Cardiac fibroblast (primary cell): ENCODE data around the gene SCUBE1.

Experiments
- DNase-seq, 2 donors: peaks; one replicate each; pipeline versions ENCODE4 v3.0.0 to v3.0.0-alpha.2; 2010; ENCODE audit warnings: low read depth in 2 of 2
- H3K4me3 ChIP-seq, 2 donors: replicated peaks in 1 of 2; 1 replicate in 1 of 2; 2 replicates in 1 of 2; pipeline ENCODE4 v1.5.1; 2011; ENCODE audit warnings: low read depth in 2 of 2, low read length in 2 of 2, mild to moderate bottlenecking in 2 of 2, moderate library complexity in 1 of 2
- TF ChIP-seq, protein P1 (sequence below): IDR thresholded peaks from one replicate; pipeline ENCODE4 v1.5.1; 2011; ENCODE audit warnings: low read depth, mild to moderate bottlenecking, low read length, inconsistent platforms

SCUBE1 gene

DNA sequence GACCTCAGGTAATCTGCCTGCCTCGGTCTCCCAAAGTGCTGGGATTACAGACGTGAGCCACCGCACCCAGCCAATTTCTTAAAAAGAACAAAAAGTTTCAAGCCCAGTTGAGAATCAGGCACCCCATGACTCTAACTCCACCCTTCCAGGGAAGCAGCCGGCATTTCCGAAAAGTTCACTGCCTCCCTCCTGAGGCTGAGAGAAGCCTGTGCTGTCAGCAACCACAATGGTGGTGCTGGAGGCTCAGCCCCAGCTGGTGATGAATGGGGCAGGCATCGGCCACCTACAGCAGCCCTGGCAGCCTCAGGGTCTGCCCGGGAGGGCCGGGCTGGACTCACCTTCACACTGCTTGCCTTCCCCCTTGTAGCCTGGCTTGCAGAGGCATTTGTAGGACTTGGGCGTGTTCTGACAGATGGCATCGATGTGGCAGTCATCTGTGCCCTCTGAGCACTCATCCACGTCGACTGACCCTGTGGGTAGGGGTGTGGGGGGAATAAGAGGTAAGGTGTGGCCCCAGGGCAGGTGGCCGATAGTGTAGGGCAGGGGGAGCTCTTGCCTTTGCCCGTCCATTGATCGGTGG, 4.3 kb downstream of the SCUBE1 start:
- no peak overlapping the region for H3K4me3 ChIP-seq
- no peak for DNase-seq

DNA sequence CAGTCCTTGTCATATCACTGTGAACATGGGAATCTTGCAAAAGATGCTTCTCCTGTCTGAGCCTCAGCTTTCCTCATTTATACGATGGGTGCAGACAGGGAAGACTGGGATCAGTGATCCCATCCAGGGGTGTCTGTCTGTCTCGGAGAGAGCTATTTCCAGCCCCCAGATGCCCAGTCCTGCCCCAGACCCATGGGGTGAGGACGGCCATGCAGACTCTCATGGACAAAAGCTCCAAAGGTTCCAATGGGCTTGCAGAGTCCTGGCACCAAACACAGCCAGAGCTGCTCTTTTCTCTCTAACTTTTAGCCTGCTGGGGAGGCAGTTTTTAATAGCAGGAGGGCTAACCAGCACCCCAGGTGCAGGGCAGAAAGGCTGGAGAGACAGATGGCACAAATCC, 5.2 kb downstream of the SCUBE1 start:
- H3K4me3 ChIP-seq: no peak overlapping the region
- TF ChIP-seq, protein P1, sequence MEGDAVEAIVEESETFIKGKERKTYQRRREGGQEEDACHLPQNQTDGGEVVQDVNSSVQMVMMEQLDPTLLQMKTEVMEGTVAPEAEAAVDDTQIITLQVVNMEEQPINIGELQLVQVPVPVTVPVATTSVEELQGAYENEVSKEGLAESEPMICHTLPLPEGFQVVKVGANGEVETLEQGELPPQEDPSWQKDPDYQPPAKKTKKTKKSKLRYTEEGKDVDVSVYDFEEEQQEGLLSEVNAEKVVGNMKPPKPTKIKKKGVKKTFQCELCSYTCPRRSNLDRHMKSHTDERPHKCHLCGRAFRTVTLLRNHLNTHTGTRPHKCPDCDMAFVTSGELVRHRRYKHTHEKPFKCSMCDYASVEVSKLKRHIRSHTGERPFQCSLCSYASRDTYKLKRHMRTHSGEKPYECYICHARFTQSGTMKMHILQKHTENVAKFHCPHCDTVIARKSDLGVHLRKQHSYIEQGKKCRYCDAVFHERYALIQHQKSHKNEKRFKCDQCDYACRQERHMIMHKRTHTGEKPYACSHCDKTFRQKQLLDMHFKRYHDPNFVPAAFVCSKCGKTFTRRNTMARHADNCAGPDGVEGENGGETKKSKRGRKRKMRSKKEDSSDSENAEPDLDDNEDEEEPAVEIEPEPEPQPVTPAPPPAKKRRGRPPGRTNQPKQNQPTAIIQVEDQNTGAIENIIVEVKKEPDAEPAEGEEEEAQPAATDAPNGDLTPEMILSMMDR: no peak
- DNase-seq: no peak

More for the DNA sequence above, 4.3 kb downstream of the SCUBE1 start:
- TF ChIP-seq, protein P1: no peak

DNA sequence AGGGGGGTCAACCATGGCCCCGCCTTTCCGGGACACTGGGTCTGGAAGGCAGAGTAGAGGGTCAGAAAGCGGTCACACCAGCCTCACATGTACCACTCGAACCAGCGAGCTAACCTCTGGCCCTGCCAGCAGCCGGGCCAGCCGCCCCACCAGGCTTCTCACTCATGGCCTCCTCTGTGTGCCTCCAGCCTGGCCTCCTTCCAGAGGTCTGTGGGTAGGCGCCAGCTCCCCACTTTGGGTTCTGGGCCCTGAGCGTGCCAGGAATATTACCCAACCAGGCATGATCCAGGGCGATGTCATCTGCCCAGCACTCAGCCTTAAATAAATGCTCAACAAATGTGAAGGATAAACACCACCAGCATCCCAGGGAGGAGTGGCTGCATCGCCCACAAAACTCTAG, 5.8 kb downstream of the SCUBE1 start:
- DNase-seq: peak in 1 of 2 donors; percentile 23
- TF ChIP-seq, protein P1: no peak

DNA sequence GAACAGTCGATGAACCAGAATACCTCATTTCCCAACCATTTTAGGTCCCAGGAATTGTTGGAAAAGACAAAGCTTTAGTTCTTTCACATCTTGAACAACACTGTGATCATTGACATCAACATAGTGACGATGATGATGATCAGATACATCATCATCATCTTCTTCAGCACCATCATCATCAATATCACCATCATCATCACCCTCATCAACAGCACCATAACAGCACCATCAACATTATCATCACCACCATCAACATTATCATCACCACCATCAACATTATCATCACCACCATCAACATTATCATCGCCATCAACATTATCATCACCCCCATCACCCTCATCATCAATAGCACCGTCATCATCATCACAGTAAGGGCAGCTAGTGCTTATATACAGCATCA, 8.8 kb downstream of the SCUBE1 start:
- H3K4me3 ChIP-seq: no peak overlapping the region
- no peak for DNase-seq
- TF ChIP-seq, protein P1: no peak

More for the DNA sequence above, 5.8 kb downstream of the SCUBE1 start:
- H3K4me3 ChIP-seq: no peak overlapping the region

DNA sequence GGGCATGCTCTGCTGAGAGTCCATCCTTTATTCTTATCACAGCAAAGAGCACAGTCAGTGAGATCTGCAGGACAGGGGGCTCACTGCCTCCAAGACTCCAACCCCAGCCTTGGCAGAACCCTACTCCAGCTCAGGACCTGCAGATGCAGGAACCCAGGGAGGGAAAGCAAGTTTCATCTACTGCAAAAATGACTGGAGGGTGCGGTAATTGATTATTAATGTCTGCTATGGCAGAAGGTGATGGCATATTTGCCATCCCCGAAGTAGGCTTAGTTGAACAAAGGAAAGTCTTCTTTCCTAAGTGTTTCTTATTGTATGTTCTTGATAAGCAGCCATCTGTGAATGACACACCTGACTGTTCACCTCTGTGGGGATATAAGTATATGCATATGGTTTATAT, 9.2 kb downstream of the SCUBE1 start:
- DNase-seq: no peak
- TF ChIP-seq, protein P1: no peak
- no peak overlapping the region for H3K4me3 ChIP-seq

DNA sequence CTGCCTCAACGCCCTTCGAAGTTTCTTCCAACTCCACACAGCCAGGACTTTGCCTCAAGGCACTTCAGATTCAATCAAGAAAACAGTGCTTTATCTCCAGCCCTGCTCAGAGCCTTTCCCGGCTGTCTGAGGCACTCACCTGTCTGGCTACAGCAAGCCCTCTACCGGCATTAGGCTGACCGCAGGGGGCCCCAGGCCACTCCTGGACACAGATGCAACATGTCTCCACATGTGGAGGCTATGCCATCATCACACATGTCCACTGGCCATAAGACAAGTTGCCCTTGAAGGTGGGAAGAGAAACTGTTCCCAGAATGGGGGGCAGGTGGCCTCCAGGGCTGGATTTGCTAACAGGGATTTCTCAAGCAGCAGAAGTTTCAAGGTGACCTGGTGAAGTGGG, 10.0 kb downstream of the SCUBE1 start:
- TF ChIP-seq, protein P1: no peak
- no peak for DNase-seq

DNA sequence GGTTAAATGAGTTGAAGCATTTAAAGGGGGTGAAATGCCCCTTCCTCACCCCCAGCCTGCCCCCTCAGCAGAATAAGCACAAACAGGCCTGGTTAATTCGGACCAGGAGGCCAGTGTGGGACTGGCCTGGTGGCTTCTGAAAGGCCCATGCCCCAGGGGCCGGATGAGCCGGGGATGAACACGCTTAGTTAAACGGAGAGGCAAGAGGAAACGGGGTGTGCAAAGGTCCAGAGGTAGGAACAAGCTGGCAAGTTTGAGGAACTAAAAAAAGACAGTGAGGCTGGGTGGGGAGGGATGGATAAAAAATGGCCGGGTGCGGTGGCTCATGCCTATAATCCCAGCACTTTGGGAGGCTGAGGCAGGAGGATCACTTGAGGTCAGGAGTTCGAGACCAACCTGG, 11.5 kb downstream of the SCUBE1 start:
- DNase-seq: no peak
- TF ChIP-seq, protein P1: no peak

More for the DNA sequence above, 10.0 kb downstream of the SCUBE1 start:
- no peak overlapping the region for H3K4me3 ChIP-seq

More for the DNA sequence above, 11.5 kb downstream of the SCUBE1 start:
- no peak overlapping the region for H3K4me3 ChIP-seq
